ENCODE results near the gene TSN. TPM values are rescaled to one million over a fixed set of nuclear protein-coding genes. Genes with fewer than 3 reads are reported as not detected.

Gene TSN
- total RNA-seq, 1 experiment from 2014 or later, result 91.5 TPM

DNA sequence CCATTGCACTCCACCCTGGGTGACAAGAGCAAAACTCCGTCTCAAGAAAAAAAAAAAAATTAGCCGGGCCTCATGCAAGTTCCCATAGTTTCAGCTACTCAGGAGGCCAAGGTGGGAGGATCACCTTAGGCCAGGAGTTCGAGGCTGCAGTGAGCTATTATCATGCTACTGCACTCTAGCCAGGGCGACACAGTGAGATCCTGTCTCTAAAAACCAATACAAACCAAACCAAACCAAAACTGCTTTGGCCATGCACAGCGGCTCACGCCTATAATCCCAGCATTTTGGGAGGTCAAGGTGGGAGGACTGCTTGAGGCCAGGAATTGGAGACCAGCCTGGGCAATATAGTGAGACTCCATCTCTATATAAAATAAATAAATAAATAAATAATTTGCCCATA is 37.9 kb upstream of the TSN start:
- H2AFZ ChIP-seq (ENCODE audit: low read depth, low read length, poor library complexity, severe bottlenecking), result no peak overlapping the region
- H3K9me3 ChIP-seq (ENCODE audit: control insufficient read depth in 1 of 2, insufficient read depth in 1 of 2, low read depth in 1 of 2, low read length in 2 of 2), result no peaks in the 10 kb centered on the region
- H3K4me3 ChIP-seq (replicated peaks in 1 of 2; ENCODE audit: low read depth in 1 of 2, low read length in 2 of 2), result no peak overlapping the region
- no peak overlapping the region for H3K9ac ChIP-seq (ENCODE audit: low read length)
- TF ChIP-seq, protein P1, sequence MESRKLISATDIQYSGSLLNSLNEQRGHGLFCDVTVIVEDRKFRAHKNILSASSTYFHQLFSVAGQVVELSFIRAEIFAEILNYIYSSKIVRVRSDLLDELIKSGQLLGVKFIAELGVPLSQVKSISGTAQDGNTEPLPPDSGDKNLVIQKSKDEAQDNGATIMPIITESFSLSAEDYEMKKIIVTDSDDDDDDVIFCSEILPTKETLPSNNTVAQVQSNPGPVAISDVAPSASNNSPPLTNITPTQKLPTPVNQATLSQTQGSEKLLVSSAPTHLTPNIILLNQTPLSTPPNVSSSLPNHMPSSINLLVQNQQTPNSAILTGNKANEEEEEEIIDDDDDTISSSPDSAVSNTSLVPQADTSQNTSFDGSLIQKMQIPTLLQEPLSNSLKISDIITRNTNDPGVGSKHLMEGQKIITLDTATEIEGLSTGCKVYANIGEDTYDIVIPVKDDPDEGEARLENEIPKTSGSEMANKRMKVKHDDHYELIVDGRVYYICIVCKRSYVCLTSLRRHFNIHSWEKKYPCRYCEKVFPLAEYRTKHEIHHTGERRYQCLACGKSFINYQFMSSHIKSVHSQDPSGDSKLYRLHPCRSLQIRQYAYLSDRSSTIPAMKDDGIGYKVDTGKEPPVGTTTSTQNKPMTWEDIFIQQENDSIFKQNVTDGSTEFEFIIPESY (IDR thresholded peaks at IDR 0.05; ENCODE audit: extremely low read depth, insufficient replicate concordance, low read length), result no peak
- no peak for TF ChIP-seq TCF7L2 (IDR thresholded peaks at IDR 0.05; ENCODE audit: borderline replicate concordance, extremely low read depth, insufficient read depth, insufficient read length)
- TF ChIP-seq JUND (IDR thresholded peaks at IDR 0.05), result no peak
- TF ChIP-seq RAD21 (IDR thresholded peaks at IDR 0.05; ENCODE audit: low read depth), result no peak
- CTCF ChIA-PET, result interaction anchor here (1.8 kb wide), 1 partner anchor 315 kb away, joined by 9 read pairs; no protein-coding TSS in a partner anchor
- no peaks in the 10 kb centered on the region for H4K20me1 ChIP-seq (ENCODE audit: insufficient read depth)
- H3K36me3 ChIP-seq (ENCODE audit: control insufficient read depth in 1 of 2, insufficient read depth in 2 of 2, low read length in 2 of 2), result no peaks in the 10 kb centered on the region
- intact Hi-C loops (cut with micrococcal nuclease), result loop anchor here (10.0 kb wide), 1 partner anchor 633 kb away; no protein-coding TSS in a partner anchor
- no peaks in the 10 kb centered on the region for H3K79me2 ChIP-seq (ENCODE audit: insufficient read depth, low read length)
- RAD21 ChIA-PET (ENCODE audit: low non-redundant PET in 1 of 2, low total read pairs in 2 of 2, uncharacterized antibody in 2 of 2, unreplicated experiment in 2 of 2), result interaction anchor here in 1 of 2 experiments (0.5 kb wide), 1 partner anchor 38 kb away, joined by 5 read pairs; no protein-coding TSS in a partner anchor
- H3K9me2 ChIP-seq (ENCODE audit: insufficient read depth), result no peaks in the 10 kb centered on the region
- no peak overlapping the region for H3K27ac ChIP-seq (ENCODE audit: low read depth, low read length)
- ATAC-seq (no peak), DNase-seq (ENCODE audit: low read depth, low spot score) (no peak)
- no peak overlapping the region for H3K4me2 ChIP-seq (ENCODE audit: low read length)
- BruUV-seq (replicated peaks), result no TSS peak
- POLR2A ChIA-PET, result no interaction called here
- no peaks in the 10 kb centered on the region for H3K27me3 ChIP-seq (ENCODE audit: insufficient read depth, low read length)
- H3K4me1 ChIP-seq (ENCODE audit: control insufficient read depth in 1 of 2, insufficient read depth in 2 of 2, low read length in 2 of 2), result peaks cover 0 to 7% of the 10 kb centered on the region in 2 experiments; a peak in 1 of 4 replicates

DNA sequence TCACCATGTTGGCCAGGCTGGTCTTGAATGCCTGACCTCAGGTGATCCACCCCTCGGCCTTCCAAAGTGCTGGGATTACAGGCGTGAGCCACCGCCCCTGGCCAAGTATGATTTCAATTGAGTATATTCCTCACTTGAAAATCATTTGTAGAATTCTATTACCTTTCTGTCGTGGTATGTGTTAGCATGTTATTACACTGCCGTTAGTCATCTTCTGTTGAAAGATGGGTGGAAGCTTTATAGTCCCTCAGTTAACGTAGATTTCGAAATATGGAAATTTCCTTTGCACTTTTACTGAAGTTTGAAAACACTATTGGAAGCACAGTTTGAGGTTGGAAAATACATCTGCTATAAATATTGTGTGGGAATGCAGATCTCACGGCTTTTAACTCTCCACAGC is 33.5 kb upstream of the TSN start:
- intact Hi-C loops (cut with micrococcal nuclease), result no loop called here
- Histone ChIP-seq H3K9ac (ENCODE audit: low read length) (no peak overlapping the region), H3K79me2 (ENCODE audit: insufficient read depth, low read length) (no peaks in the 10 kb centered on the region), H3K27ac (ENCODE audit: low read depth, low read length) (no peak overlapping the region), H3K4me1 (ENCODE audit: control insufficient read depth in 1 of 2, insufficient read depth in 2 of 2, low read length in 2 of 2) (peaks cover 0 to 15% of the 10 kb centered on the region in 2 experiments; a peak in 1 of 4 replicates), H3K36me3 (ENCODE audit: control insufficient read depth in 1 of 2, insufficient read depth in 2 of 2, low read length in 2 of 2) (peaks cover 3% of the 10 kb centered on the region in 2 experiments), H3K9me2 (ENCODE audit: insufficient read depth) (no peaks in the 10 kb centered on the region), H2AFZ (ENCODE audit: low read depth, low read length, poor library complexity, severe bottlenecking) (no peak overlapping the region), H3K27me3 (ENCODE audit: insufficient read depth, low read length) (no peaks in the 10 kb centered on the region), H4K20me1 (ENCODE audit: insufficient read depth) (no peaks in the 10 kb centered on the region), H3K4me2 (ENCODE audit: low read length) (no peak overlapping the region), H3K9me3 (ENCODE audit: control insufficient read depth in 1 of 2, insufficient read depth in 1 of 2, low read depth in 1 of 2, low read length in 2 of 2) (no peaks in the 10 kb centered on the region), H3K4me3 (replicated peaks in 1 of 2; ENCODE audit: low read depth in 1 of 2, low read length in 2 of 2) (no peak overlapping the region)
- CTCF ChIA-PET, result interaction anchor here (0.7 to 1.2 kb wide), 2 partner anchors 191 to 593 kb away, joined by 3 read pairs; partner anchors contain the start of gene RNU4ATAC
- POLR2A ChIA-PET, result interaction anchor here (2.1 kb wide), 1 partner anchor 191 kb away, joined by 9 read pairs; the partner anchor contains the start of gene RNU4ATAC
- BruUV-seq (replicated peaks), result no TSS peak
- DNase-seq (ENCODE audit: low read depth, low spot score), result no peak
- RAD21 ChIA-PET (ENCODE audit: low non-redundant PET in 1 of 2, low total read pairs in 2 of 2, uncharacterized antibody in 2 of 2, unreplicated experiment in 2 of 2), result no interaction called here
- ATAC-seq, result no peak
- TF ChIP-seq EZH2 (IDR thresholded peaks at IDR 0.05) (no peak), CEBPB (IDR thresholded peaks at IDR 0.05; ENCODE audit: low read depth) (peak; percentile 53)
- TF ChIP-seq, protein P1 (IDR thresholded peaks at IDR 0.05; ENCODE audit: extremely low read depth, insufficient replicate concordance, low read length), result no peak
